KOPT-K1 (cell line): Measurements from ENCODE around the gene SUFU.
A peak's percentile ranks its signal among the peaks of the same experiment; 100 is the strongest.
"Not testable (repeated sequence)": the region's sequence is repeated elsewhere in the genome, so short reads cannot be mapped to it uniquely, and the experiment has no call there.

Experiments
- H3K27ac ChIP-seq: fragments of 200-600 bp; sonication (generic); 2 replicates; pipeline ENCODE4 v1.5.1; 2016; ENCODE audit warnings: antibody characterized with exemption, mild to moderate bottlenecking, low read depth, low read length; ENCODE audit not compliant: poor library complexity, severe bottlenecking
- H3K36me3 ChIP-seq: fragments of 200-600 bp; sonication (generic); 2 replicates; pipeline ENCODE4 v1.5.1; 2017; ENCODE audit warnings: antibody characterized with exemption, mild to moderate bottlenecking, low read length, moderate library complexity; ENCODE audit not compliant: insufficient read depth
- H3K9me3 ChIP-seq: fragments of 200-600 bp; sonication (generic); 2 replicates; pipeline ENCODE4 v1.5.1; 2017; ENCODE audit warnings: antibody characterized with exemption, low read length, mild to moderate bottlenecking; ENCODE audit not compliant: insufficient read depth, poor library complexity, severe bottlenecking

SUFU gene

GRCh38 chr10:102500686-102501085, 3.1 kb upstream of the SUFU start:
- H3K36me3 ChIP-seq, H3K9me3 ChIP-seq, H3K27ac ChIP-seq: not testable (repeated sequence)

GRCh38 chr10:102501201-102502028, 2.4 kb upstream of the SUFU start:
- Histone ChIP-seq H3K9me3 (no peaks in the 10 kb centered on the region), H3K36me3 (peaks cover under 1% of the 10 kb centered on the region; the same call in 1 of the 2 replicates), H3K27ac (peak overlapping the region; percentile 47)

- Histone ChIP-seq H3K36me3 (no peaks in the 10 kb centered on the region), H3K9me3 (no peaks in the 10 kb centered on the region), H3K27ac (peak overlapping the region; percentile 75)
Measured at GRCh38 chr10:102502029-102502336, 1.8 kb upstream of the SUFU start.

GRCh38 chr10:102502337-102503151, 1.2 kb upstream of the SUFU start, which contains the start of gene ACTR1A:
ACTR1A (minus strand) TSS chr10:102502712; CDS start chr10:102502647, 65 bp downstream.
- Histone ChIP-seq H3K27ac (peak within 1 kb of the TSS; percentile 75), H3K9me3 (no peaks in the 10 kb centered on the region), H3K36me3 (no peaks in the 10 kb centered on the region)

- Histone ChIP-seq H3K36me3 (peaks cover 14% of the 10 kb centered on the region), H3K27ac (peak overlapping the region; percentile 59), H3K9me3 (no peaks in the 10 kb centered on the region)
Measured at GRCh38 chr10:102504179-102504975, 605 bp downstream of the SUFU start.

- Histone ChIP-seq H3K36me3 (peaks cover 20% of the 10 kb centered on the region), H3K27ac (peak overlapping the region; percentile 59), H3K9me3 (no peaks in the 10 kb centered on the region)
Measured at GRCh38 chr10:102504976-102505300, 1.2 kb downstream of the SUFU start.

GRCh38 chr10:102505462-102506115, 1.8 kb downstream of the SUFU start:
- Histone ChIP-seq H3K36me3 (peaks cover 24% of the 10 kb centered on the region), H3K9me3 (no peaks in the 10 kb centered on the region), H3K27ac (peak overlapping the region; percentile 59)

GRCh38 chr10:102507521-102507920, 3.7 kb downstream of the SUFU start:
- Histone ChIP-seq H3K36me3 (peaks cover 38% of the 10 kb centered on the region), H3K27ac (no peak overlapping the region), H3K9me3 (no peaks in the 10 kb centered on the region)

GRCh38 chr10:102508506-102508905, 4.7 kb downstream of the SUFU start:
- Histone ChIP-seq H3K36me3 (peaks cover 48% of the 10 kb centered on the region), H3K27ac (no peak overlapping the region)

GRCh38 chr10:102509387-102509786, 5.6 kb downstream of the SUFU start:
- H3K27ac ChIP-seq, result no peak overlapping the region
- H3K9me3 ChIP-seq, result no peaks in the 10 kb centered on the region
- peaks cover 54% of the 10 kb centered on the region for H3K36me3 ChIP-seq

More at GRCh38 chr10:102508506-102508905, 4.7 kb downstream of the SUFU start:
- no peaks in the 10 kb centered on the region for H3K9me3 ChIP-seq

GRCh38 chr10:102511583-102512274, 8.0 kb downstream of the SUFU start:
- peaks cover 62% of the 10 kb centered on the region for H3K36me3 ChIP-seq
- no peaks in the 10 kb centered on the region for H3K9me3 ChIP-seq
- H3K27ac ChIP-seq, result peak overlapping the region; percentile 17

GRCh38 chr10:102514487-102515311, 10.9 kb downstream of the SUFU start:
- Histone ChIP-seq H3K36me3 (peaks cover 50% of the 10 kb centered on the region), H3K9me3 (no peaks in the 10 kb centered on the region), H3K27ac (no peak overlapping the region)

GRCh38 chr10:102515724-102516123, 12.0 kb downstream of the SUFU start:
- H3K36me3 ChIP-seq, result peaks cover 44% of the 10 kb centered on the region
- no peaks in the 10 kb centered on the region for H3K9me3 ChIP-seq
- H3K27ac ChIP-seq, result no peak overlapping the region
